Loucy (cell line): Measurements from ENCODE around the gene CNKSR3.

Source experiments
- H2AFZ ChIP-seq: fragments of 200-600 bp; sonication (generic); 2 replicates; pipeline ENCODE4 v1.6.0; 2016; ENCODE audit warnings: antibody characterized with exemption, mild to moderate bottlenecking, low read length, moderate library complexity
- H3F3A ChIP-seq: fragments of 200-600 bp; 2 replicates; pipeline ENCODE4 v1.6.0; 2016; ENCODE audit warnings: antibody characterized with exemption, low read depth, mild to moderate bottlenecking
- H3K27me3 ChIP-seq: fragments of 200-600 bp; sonication (generic); 2 replicates; pipeline ENCODE4 v1.6.1; 2014; ENCODE audit warnings: low read length, mild to moderate bottlenecking; ENCODE audit not compliant: insufficient read depth, poor library complexity, severe bottlenecking
- H3K36me3 ChIP-seq: fragments of 200-600 bp; sonication (generic); 2 replicates; pipeline ENCODE4 v1.6.1; 2016; ENCODE audit warnings: low read length; ENCODE audit not compliant: insufficient read depth
- H3K4me1 ChIP-seq: fragments of 200-600 bp; sonication (generic); 2 replicates; pipeline ENCODE4 v1.5.1; 2014; ENCODE audit warnings: low read length, mild to moderate bottlenecking; ENCODE audit not compliant: insufficient read depth, poor library complexity, severe bottlenecking
- H3K4me2 ChIP-seq: fragments of 200-600 bp; sonication (generic); 2 replicates; pipeline ENCODE4 v1.6.0; 2014; ENCODE audit warnings: antibody characterized with exemption, low read length, low read depth, mild to moderate bottlenecking; ENCODE audit not compliant: poor library complexity, severe bottlenecking
- H3K4me3 ChIP-seq: fragments of 200-600 bp; sonication (generic); 2 replicates; pipeline ENCODE4 v1.5.1; 2014; ENCODE audit warnings: low read length, mild to moderate bottlenecking, mixed read lengths; ENCODE audit not compliant: poor library complexity, severe bottlenecking
- H3K79me2 ChIP-seq: fragments of 200-600 bp; sonication (generic); 2 replicates; pipeline ENCODE4 v1.6.1; 2014; ENCODE audit warnings: low read length; ENCODE audit not compliant: insufficient read depth
- H3K9ac ChIP-seq: fragments of 200-600 bp; sonication (generic); 2 replicates; pipeline ENCODE4 v1.6.0; 2014; ENCODE audit warnings: mild to moderate bottlenecking, low read depth, low read length, moderate library complexity; ENCODE audit not compliant: poor library complexity, severe bottlenecking
- H3K9me2 ChIP-seq: fragments of 200-600 bp; sonication (generic); replicated peaks from 2 replicates; pipeline ENCODE4 v1.6.1; 2016; ENCODE audit warnings: low read depth, low read length, mixed read lengths
- H3K9me3 ChIP-seq: fragments of 200-600 bp; sonication (generic); 2 replicates; pipeline ENCODE4 v1.6.1; 2014; ENCODE audit warnings: mild to moderate bottlenecking, antibody characterized with exemption, low read length, low read depth; ENCODE audit not compliant: insufficient read depth
- H4K20me1 ChIP-seq: fragments of 200-600 bp; sonication (generic); 2 replicates; pipeline ENCODE4 v1.6.0; 2014; ENCODE audit warnings: antibody characterized with exemption, low read length, mild to moderate bottlenecking; ENCODE audit not compliant: insufficient read depth, poor library complexity, severe bottlenecking
- EZH2phosphoT487 ChIP-seq: fragments of 200-600 bp; IDR thresholded peaks from 2 replicates; pipeline ENCODE4 v1.6.1; 2018; ENCODE audit warnings: antibody characterized with exemption, mild to moderate bottlenecking, moderate library complexity, borderline replicate concordance
- TF ChIP-seq, protein P1 (sequence below): fragments of 200-600 bp; sonication (generic); conservative IDR thresholded peaks from 2 replicates; pipeline ENCODE4 v1.5.1; 2014; ENCODE audit warnings: mild to moderate bottlenecking, antibody characterized with exemption, low read length

Gene CNKSR3

DNA sequence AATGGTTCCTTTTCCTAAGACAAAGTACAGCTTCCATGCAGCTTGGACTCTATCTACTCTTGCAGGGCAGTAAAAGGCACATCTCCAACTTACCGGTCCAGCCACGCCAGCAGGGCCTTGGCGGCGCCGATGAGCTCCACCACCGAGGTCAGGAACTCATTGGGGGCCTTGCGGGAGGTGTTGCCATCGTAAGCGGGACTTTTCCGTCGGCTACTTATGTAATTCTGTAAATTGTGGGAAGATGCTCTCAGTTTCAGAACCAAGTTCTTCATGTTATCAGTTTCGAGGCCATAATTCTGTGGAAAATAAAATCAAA is 68.5 kb downstream of the CNKSR3 start:
- Histone ChIP-seq H3K4me3 (no peak overlapping the region), H3K79me2 (no peaks in the 10 kb centered on the region), H3F3A (no peaks in the 10 kb centered on the region), H3K27me3 (no peaks in the 10 kb centered on the region), H2AFZ (no peak overlapping the region), H3K4me1 (no peaks in the 10 kb centered on the region), H3K9ac (no peak overlapping the region), H3K36me3 (no peaks in the 10 kb centered on the region), H3K4me2 (no peak overlapping the region), H3K9me3 (no peaks in the 10 kb centered on the region), H3K9me2 (no peaks in the 10 kb centered on the region), H4K20me1 (no peaks in the 10 kb centered on the region)
- TF ChIP-seq, protein P1, sequence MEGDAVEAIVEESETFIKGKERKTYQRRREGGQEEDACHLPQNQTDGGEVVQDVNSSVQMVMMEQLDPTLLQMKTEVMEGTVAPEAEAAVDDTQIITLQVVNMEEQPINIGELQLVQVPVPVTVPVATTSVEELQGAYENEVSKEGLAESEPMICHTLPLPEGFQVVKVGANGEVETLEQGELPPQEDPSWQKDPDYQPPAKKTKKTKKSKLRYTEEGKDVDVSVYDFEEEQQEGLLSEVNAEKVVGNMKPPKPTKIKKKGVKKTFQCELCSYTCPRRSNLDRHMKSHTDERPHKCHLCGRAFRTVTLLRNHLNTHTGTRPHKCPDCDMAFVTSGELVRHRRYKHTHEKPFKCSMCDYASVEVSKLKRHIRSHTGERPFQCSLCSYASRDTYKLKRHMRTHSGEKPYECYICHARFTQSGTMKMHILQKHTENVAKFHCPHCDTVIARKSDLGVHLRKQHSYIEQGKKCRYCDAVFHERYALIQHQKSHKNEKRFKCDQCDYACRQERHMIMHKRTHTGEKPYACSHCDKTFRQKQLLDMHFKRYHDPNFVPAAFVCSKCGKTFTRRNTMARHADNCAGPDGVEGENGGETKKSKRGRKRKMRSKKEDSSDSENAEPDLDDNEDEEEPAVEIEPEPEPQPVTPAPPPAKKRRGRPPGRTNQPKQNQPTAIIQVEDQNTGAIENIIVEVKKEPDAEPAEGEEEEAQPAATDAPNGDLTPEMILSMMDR, result no peak
- no peak for TF ChIP-seq EZH2phosphoT487

DNA sequence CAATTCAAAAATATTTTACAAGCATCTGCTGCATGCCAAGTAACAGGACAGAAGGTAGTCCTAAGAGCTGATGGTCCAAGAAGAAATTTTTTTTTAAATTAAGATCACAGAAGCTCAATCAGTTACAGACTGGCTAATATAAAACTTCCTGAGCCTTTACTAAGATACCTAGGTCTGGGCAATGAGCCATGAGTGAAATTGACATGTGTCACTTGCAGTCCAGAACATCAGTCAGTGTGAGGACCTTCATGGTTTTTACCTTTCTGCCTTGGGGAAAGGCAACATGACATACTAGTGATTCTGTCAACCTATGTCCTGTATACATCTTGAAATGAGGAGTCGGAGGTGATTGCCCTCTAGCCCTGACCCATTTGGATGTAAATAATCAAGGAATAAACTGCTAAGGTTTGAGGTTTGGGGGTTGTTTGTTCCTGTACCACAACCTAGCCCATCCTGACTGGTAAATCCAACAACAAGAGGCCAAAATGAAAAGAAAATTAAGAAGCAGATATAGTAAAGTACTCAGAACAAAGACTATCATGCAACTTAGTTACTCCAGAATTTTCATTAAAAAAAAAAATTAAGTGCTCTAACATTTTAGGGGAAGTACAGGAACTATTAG is 70.0 kb downstream of the CNKSR3 start:
- no peak overlapping the region for H2AFZ ChIP-seq
- no peak overlapping the region for H3K4me3 ChIP-seq
- H3F3A ChIP-seq, result no peaks in the 10 kb centered on the region
- H3K4me2 ChIP-seq, result no peak overlapping the region
- no peaks in the 10 kb centered on the region for H3K9me3 ChIP-seq
- no peaks in the 10 kb centered on the region for H3K79me2 ChIP-seq
- no peak for TF ChIP-seq EZH2phosphoT487
- TF ChIP-seq, protein P1, result no peak
- no peak overlapping the region for H3K9ac ChIP-seq
- no peaks in the 10 kb centered on the region for H3K27me3 ChIP-seq
- H4K20me1 ChIP-seq, result no peaks in the 10 kb centered on the region
- H3K36me3 ChIP-seq, result no peaks in the 10 kb centered on the region
- no peaks in the 10 kb centered on the region for H3K9me2 ChIP-seq
- no peaks in the 10 kb centered on the region for H3K4me1 ChIP-seq

DNA sequence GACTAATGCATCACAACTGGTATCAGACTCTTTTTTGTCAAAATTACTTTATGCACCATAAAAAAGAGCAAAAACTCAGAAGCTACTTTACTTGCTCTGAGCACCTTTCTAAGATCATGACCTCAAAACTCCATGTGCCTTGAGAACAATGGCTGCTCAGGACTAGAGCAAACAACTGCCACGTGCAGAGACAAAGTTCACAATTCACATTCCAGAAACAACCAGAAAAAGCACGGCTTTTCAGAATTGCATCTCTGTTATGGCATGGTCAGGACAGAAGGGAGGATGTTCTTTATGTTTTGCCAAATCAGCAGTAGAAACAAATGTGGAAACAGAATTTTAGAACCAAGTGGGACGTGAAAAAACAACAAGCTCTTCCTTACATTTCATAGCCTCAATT is 70.5 kb downstream of the CNKSR3 start:
- H3K9me2 ChIP-seq, result no peaks in the 10 kb centered on the region
- no peaks in the 10 kb centered on the region for H3K36me3 ChIP-seq
- no peaks in the 10 kb centered on the region for H3F3A ChIP-seq
- H3K9ac ChIP-seq, result no peak overlapping the region
- no peaks in the 10 kb centered on the region for H3K79me2 ChIP-seq
- no peak overlapping the region for H2AFZ ChIP-seq
- no peak overlapping the region for H3K4me3 ChIP-seq
- H3K27me3 ChIP-seq, result no peaks in the 10 kb centered on the region
- TF ChIP-seq EZH2phosphoT487, result no peak
- no peaks in the 10 kb centered on the region for H3K9me3 ChIP-seq
- H3K4me2 ChIP-seq, result no peak overlapping the region
- no peaks in the 10 kb centered on the region for H3K4me1 ChIP-seq
- H4K20me1 ChIP-seq, result no peaks in the 10 kb centered on the region

DNA sequence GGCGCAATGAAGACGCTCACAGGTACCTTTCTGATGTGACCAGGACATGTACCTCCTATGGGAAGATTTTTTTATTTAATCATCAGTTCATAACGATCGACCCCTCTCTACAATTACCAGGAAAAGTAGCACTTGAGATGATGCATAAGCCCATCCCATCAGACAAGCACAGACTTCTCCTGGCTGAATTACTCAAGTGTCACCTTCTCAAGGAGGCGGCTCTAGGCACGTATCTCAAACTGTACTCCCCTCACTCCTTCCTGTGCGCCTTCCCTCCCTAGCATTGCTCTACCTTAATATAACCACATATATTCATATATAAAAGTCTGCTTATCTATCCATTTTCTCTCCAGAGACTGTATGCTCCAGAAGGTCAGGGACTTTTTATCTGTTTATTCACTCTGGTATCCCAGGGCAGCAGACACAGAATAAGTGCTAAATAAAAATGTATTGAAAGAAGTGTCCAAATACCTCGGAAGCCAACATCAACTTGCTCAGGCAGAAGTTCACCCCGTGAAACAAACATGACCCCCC is 71.5 kb downstream of the CNKSR3 start:
- Histone ChIP-seq H2AFZ (no peak overlapping the region), H3K36me3 (no peaks in the 10 kb centered on the region), H3K27me3 (no peaks in the 10 kb centered on the region), H3K4me3 (no peak overlapping the region), H3K4me1 (no peaks in the 10 kb centered on the region), H3F3A (no peaks in the 10 kb centered on the region), H3K4me2 (no peak overlapping the region), H3K9me3 (no peaks in the 10 kb centered on the region), H3K9ac (no peak overlapping the region), H4K20me1 (no peaks in the 10 kb centered on the region), H3K9me2 (no peaks in the 10 kb centered on the region), H3K79me2 (no peaks in the 10 kb centered on the region)
- no peak for TF ChIP-seq EZH2phosphoT487
- TF ChIP-seq, protein P1, result no peak
